T-helper 1 cell (primary cell): ENCODE results near the gene HRK.
"Not testable (repeated sequence)": the region's sequence is repeated elsewhere in the genome, so short reads cannot be mapped to it uniquely, and the experiment has no call there.

ENCODE experiments used
- DNase-seq, 5 donors: peaks; one replicate each; pipeline ENCODE4 v3.0.0-alpha.2; 2012 to 2020

Gene HRK

GRCh38 chr12:116818341-116818856 is 62.8 kb downstream of the HRK start:
- peak in 1 of 5 donors; percentile 10 for DNase-seq

- not testable (repeated sequence) for DNase-seq
Measured at GRCh38 chr12:116814766-116815165, 66.5 kb downstream of the HRK start.

GRCh38 chr12:116813271-116814041 is 67.8 kb downstream of the HRK start:
- DNase-seq, result no peak

- no peak for DNase-seq
Measured at GRCh38 chr12:116812238-116812637, 69.0 kb downstream of the HRK start.

- no peak for DNase-seq
Measured at GRCh38 chr12:116808113-116809105, 72.8 kb downstream of the HRK start.

GRCh38 chr12:116807546-116807945 is 73.7 kb downstream of the HRK start:
- no peak for DNase-seq

- no peak for DNase-seq
Measured at GRCh38 chr12:116806845-116807440, 74.3 kb downstream of the HRK start.
